WTC11 (cell line): ENCODE data around the gene HIPK2.

Experiments used
- AFF4 ChIP-seq: sonication (generic); formaldehyde crosslinking; IDR thresholded peaks from 2 replicates; pipeline ENCODE4 v1.8.1; 2023; ENCODE audit warnings: mild to moderate bottlenecking, missing genetic modification reagents, borderline replicate concordance
- ATF3 ChIP-seq: sonication (generic); formaldehyde crosslinking; conservative IDR thresholded peaks from 2 replicates; pipeline ENCODE4 v1.8.1; 2022; ENCODE audit warnings: mild to moderate bottlenecking, missing genetic modification reagents
- CTCF ChIP-seq: fragments of 200-600 bp; IDR thresholded peaks from 2 replicates; pipeline ENCODE4 v1.8.0; 2022; ENCODE audit warnings: antibody characterized with exemption
- ELF4 ChIP-seq: sonication (generic); formaldehyde crosslinking; IDR thresholded peaks from 2 replicates; pipeline ENCODE4 v1.8.1; 2022; ENCODE audit warnings: low read depth, mild to moderate bottlenecking, moderate library complexity, missing genetic modification reagents
- SMAD3 ChIP-seq: sonication (generic); formaldehyde crosslinking; IDR thresholded peaks from 2 replicates; pipeline ENCODE4 v1.8.0; 2022; ENCODE audit warnings: missing genetic modification reagents, mild to moderate bottlenecking, borderline replicate concordance
- TF ChIP-seq, protein P1 (sequence below): sonication (generic); formaldehyde crosslinking; IDR thresholded peaks from 2 replicates; pipeline ENCODE4 v1.8.1; 2023; ENCODE audit warnings: mild to moderate bottlenecking, missing genetic modification reagents
- TF ChIP-seq, protein P2 (sequence below): sonication (generic); formaldehyde crosslinking; IDR thresholded peaks from 2 replicates; pipeline ENCODE4 v1.8.1; 2023; ENCODE audit warnings: mild to moderate bottlenecking, missing genetic modification reagents, moderate library complexity
- TF ChIP-seq, protein P3 (sequence below): sonication (generic); formaldehyde crosslinking; IDR thresholded peaks from 2 replicates; pipeline ENCODE4 v1.8.1; 2023; ENCODE audit warnings: mild to moderate bottlenecking, missing genetic modification reagents

DNA sequence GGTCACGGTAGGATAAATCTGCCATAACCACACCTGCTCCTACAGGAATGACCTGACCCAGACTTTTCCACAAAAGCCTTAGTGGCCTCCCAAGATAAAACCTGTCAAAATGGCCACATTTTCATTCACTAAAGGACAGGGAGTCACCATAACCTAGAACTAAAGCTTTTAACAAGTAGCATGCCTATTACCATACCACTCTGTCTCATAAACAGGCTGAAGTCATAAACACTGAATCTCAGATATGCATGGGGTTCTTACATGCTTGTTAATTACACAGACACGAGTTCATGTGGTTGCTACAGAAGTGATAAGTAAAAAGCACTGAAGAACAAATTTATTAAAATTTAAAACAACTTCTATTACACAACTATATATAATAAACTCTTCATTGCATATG lies 56.0 kb downstream of the HIPK2 start:
- TF ChIP-seq CTCF (no peak), SMAD3 (CRISPR knock-in tag) (no peak), ATF3 (CRISPR knock-in tag) (no peak), ELF4 (CRISPR knock-in tag) (no peak), AFF4 (no peak)
- TF ChIP-seq, protein P1, sequence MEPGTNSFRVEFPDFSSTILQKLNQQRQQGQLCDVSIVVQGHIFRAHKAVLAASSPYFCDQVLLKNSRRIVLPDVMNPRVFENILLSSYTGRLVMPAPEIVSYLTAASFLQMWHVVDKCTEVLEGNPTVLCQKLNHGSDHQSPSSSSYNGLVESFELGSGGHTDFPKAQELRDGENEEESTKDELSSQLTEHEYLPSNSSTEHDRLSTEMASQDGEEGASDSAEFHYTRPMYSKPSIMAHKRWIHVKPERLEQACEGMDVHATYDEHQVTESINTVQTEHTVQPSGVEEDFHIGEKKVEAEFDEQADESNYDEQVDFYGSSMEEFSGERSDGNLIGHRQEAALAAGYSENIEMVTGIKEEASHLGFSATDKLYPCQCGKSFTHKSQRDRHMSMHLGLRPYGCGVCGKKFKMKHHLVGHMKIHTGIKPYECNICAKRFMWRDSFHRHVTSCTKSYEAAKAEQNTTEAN (CRISPR knock-in tag): no peak
- TF ChIP-seq, protein P2, sequence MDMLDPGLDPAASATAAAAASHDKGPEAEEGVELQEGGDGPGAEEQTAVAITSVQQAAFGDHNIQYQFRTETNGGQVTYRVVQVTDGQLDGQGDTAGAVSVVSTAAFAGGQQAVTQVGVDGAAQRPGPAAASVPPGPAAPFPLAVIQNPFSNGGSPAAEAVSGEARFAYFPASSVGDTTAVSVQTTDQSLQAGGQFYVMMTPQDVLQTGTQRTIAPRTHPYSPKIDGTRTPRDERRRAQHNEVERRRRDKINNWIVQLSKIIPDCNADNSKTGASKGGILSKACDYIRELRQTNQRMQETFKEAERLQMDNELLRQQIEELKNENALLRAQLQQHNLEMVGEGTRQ (CRISPR knock-in tag): no peak
- TF ChIP-seq, protein P3, sequence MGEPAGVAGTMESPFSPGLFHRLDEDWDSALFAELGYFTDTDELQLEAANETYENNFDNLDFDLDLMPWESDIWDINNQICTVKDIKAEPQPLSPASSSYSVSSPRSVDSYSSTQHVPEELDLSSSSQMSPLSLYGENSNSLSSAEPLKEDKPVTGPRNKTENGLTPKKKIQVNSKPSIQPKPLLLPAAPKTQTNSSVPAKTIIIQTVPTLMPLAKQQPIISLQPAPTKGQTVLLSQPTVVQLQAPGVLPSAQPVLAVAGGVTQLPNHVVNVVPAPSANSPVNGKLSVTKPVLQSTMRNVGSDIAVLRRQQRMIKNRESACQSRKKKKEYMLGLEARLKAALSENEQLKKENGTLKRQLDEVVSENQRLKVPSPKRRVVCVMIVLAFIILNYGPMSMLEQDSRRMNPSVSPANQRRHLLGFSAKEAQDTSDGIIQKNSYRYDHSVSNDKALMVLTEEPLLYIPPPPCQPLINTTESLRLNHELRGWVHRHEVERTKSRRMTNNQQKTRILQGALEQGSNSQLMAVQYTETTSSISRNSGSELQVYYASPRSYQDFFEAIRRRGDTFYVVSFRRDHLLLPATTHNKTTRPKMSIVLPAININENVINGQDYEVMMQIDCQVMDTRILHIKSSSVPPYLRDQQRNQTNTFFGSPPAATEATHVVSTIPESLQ (CRISPR knock-in tag): no peak
